OCI-LY1 (cell line): ENCODE measurements around the gene KCTD2.

Experiments used
- H2AFZ ChIP-seq: fragments of 200-600 bp; sonication (generic), shearing (Covaris generic); 2 replicates; pipeline ENCODE4 v1.6.0; 2014; ENCODE audit warnings: antibody characterized with exemption, mild to moderate bottlenecking, low read length
- H3F3A ChIP-seq: fragments of 200-600 bp; sonication (generic), shearing (Covaris generic); 2 replicates; pipeline ENCODE4 v1.6.0; 2014; ENCODE audit warnings: mild to moderate bottlenecking, antibody characterized with exemption, low read length, moderate library complexity; ENCODE audit not compliant: insufficient read depth
- H3K27ac ChIP-seq: fragments of 200-600 bp; sonication (generic); 2 replicates; pipeline ENCODE4 v1.5.1; 2014; ENCODE audit warnings: low read length, mixed run types, mild to moderate bottlenecking, low read depth; ENCODE audit not compliant: poor library complexity, severe bottlenecking
- H3K27me3 ChIP-seq: fragments of 200-600 bp; sonication (generic); 2 replicates; pipeline ENCODE4 v1.6.0; 2014; ENCODE audit warnings: antibody characterized with exemption, mild to moderate bottlenecking, low read length, moderate library complexity; ENCODE audit not compliant: insufficient read depth
- H3K36me3 ChIP-seq: fragments of 200-600 bp; sonication (generic); 2 replicates; pipeline ENCODE4 v1.6.1; 2014; ENCODE audit warnings: mild to moderate bottlenecking, antibody characterized with exemption, low read length, moderate library complexity, mixed read lengths; ENCODE audit not compliant: insufficient read depth
- H3K4me1 ChIP-seq: fragments of 200-600 bp; sonication (generic); 2 replicates; pipeline ENCODE4 v1.5.1; 2014; ENCODE audit warnings: mild to moderate bottlenecking, low read length, moderate library complexity; ENCODE audit not compliant: insufficient read depth, severe bottlenecking
- H3K4me2 ChIP-seq: fragments of 200-600 bp; sonication (generic), shearing (Covaris generic); 2 replicates; pipeline ENCODE4 v1.6.1; 2014; ENCODE audit warnings: low read length
- H3K4me3 ChIP-seq: fragments of 200-600 bp; sonication (generic); 2 replicates; pipeline ENCODE4 v1.5.1; 2014; ENCODE audit warnings: low read length, low read depth, mild to moderate bottlenecking, mixed read lengths; ENCODE audit not compliant: poor library complexity, severe bottlenecking
- H3K79me2 ChIP-seq: fragments of 200-600 bp; shearing (Covaris generic); 2 replicates; pipeline ENCODE4 v1.6.1; 2016; ENCODE audit warnings: mixed run types, low read length, mixed read lengths; ENCODE audit not compliant: insufficient read depth
- H3K9ac ChIP-seq: fragments of 200-600 bp; sonication (generic), shearing (Covaris generic); 2 replicates; pipeline ENCODE4 v1.6.1; 2014; ENCODE audit warnings: mild to moderate bottlenecking, low read length, mixed read lengths
- H3K9me2 ChIP-seq: fragments of 200-600 bp; sonication (generic), shearing (Covaris generic); 2 replicates; pipeline ENCODE4 v1.6.1; 2014; ENCODE audit warnings: low read depth, mild to moderate bottlenecking, low read length, mixed read lengths
- H3K9me3 ChIP-seq: fragments of 200-600 bp; shearing (Covaris generic); 2 replicates; pipeline ENCODE4 v1.6.1; 2014; ENCODE audit warnings: low read length, mixed read lengths
- H4K20me1 ChIP-seq: fragments of 200-600 bp; sonication (generic), shearing (Covaris generic); 2 replicates; pipeline ENCODE4 v1.6.0; 2016; ENCODE audit warnings: mild to moderate bottlenecking, low read length; ENCODE audit not compliant: insufficient read depth
- CTCF ChIP-seq: fragments of 200-600 bp; sonication (generic), shearing (Covaris generic); IDR thresholded peaks from 2 replicates; pipeline ENCODE4 v1.5.1; 2017; ENCODE audit warnings: mild to moderate bottlenecking, antibody characterized with exemption, low read length, moderate library complexity, mixed read lengths
- EZH2 ChIP-seq: fragments of 200-600 bp; sonication (generic), shearing (Covaris generic); IDR thresholded peaks from 2 replicates; pipeline ENCODE4 v1.8.0; 2017; ENCODE audit warnings: borderline replicate concordance, mixed run types, mild to moderate bottlenecking, antibody characterized with exemption, low read length, moderate library complexity, mixed read lengths

The KCTD2 gene

GRCh38 chr17:75105126-75106080 lies 58.4 kb downstream of the KCTD2 start:
- no peaks in the 10 kb centered on the region for H3K27me3 ChIP-seq
- no peaks in the 10 kb centered on the region for H3K9me3 ChIP-seq
- H4K20me1 ChIP-seq = no peaks in the 10 kb centered on the region
- no peak overlapping the region for H2AFZ ChIP-seq
- peaks cover 18% of the 10 kb centered on the region for H3K4me1 ChIP-seq
- no peak overlapping the region for H3K9ac ChIP-seq
- H3K4me3 ChIP-seq = no peak overlapping the region
- H3F3A ChIP-seq = no peaks in the 10 kb centered on the region
- no peak overlapping the region for H3K4me2 ChIP-seq
- peak; percentile 72 for TF ChIP-seq CTCF
- no peak for TF ChIP-seq EZH2
- no peak overlapping the region for H3K27ac ChIP-seq
- no peaks in the 10 kb centered on the region for H3K79me2 ChIP-seq
- H3K9me2 ChIP-seq = no peaks in the 10 kb centered on the region
- H3K36me3 ChIP-seq = no peaks in the 10 kb centered on the region

DNA sequence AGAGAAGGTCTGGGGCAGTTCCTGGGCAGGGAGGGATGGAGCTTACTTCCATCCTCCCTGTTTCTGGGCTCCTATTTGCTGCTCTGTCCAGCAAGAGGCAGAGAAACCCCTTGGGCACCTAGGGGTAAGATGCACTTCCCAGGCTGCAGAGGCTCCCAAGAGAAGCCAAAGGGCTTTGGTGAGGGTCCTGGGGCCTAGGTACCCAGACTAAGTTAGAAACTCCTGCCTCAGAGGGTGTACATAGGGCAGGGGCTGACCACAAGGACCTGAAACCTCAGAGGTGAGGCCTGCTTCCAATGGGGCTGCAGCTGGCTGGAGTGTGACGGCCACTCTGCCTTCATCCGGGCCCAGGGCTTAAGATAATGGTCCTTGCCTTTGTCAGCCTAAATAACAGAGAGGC lies 61.2 kb downstream of the KCTD2 start:
- Histone ChIP-seq H3K4me3 (no peak overlapping the region), H3K9ac (no peak overlapping the region), H3K27me3 (no peaks in the 10 kb centered on the region), H3K9me2 (no peaks in the 10 kb centered on the region), H4K20me1 (no peaks in the 10 kb centered on the region), H3F3A (0 out of 2 replicates have a peak, but pooled peaks cover 5% of the 10 kb centered on the region), H3K79me2 (no peaks in the 10 kb centered on the region), H3K4me2 (no peak overlapping the region), H2AFZ (no peak overlapping the region), H3K36me3 (no peaks in the 10 kb centered on the region; the same call in 1 of the 2 replicates), H3K4me1 (peaks cover 27% of the 10 kb centered on the region), H3K27ac (no peak overlapping the region), H3K9me3 (no peaks in the 10 kb centered on the region)
- TF ChIP-seq EZH2 (no peak), CTCF (no peak)

DNA sequence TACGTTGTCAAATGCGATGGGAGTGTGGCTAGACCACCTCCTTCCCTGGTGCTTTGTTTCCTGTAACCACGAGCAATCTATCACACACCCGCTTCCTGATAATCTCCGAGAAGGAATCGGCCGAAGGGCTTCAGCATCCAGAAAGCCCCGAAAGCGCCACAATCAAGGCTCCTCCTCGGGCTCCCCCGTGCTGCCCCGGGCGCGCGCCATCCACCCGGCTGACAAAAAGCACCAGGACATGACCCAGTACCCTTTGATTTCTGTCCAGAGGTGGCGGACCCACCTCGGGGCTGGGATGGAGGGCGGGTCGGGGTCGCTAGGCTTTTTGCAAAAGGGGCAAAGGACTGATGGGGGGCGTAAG lies 62.0 kb downstream of the KCTD2 start:
- no peaks in the 10 kb centered on the region; the same call in 1 of the 2 replicates for H3K36me3 ChIP-seq
- no peaks in the 10 kb centered on the region for H3K27me3 ChIP-seq
- H3K9me3 ChIP-seq = no peaks in the 10 kb centered on the region
- no peaks in the 10 kb centered on the region for H3K9me2 ChIP-seq
- H3F3A ChIP-seq = 0 out of 2 replicates have a peak, but pooled peaks cover 5% of the 10 kb centered on the region
- no peaks in the 10 kb centered on the region for H4K20me1 ChIP-seq
- H2AFZ ChIP-seq = no peak overlapping the region
- H3K4me2 ChIP-seq = peak overlapping the region; percentile 87
- TF ChIP-seq EZH2 (no peak), CTCF (no peak)
- H3K27ac ChIP-seq = no peak overlapping the region
- no peaks in the 10 kb centered on the region for H3K79me2 ChIP-seq
- H3K4me1 ChIP-seq = peaks cover 32% of the 10 kb centered on the region
- peak overlapping the region; percentile 73 for H3K4me3 ChIP-seq
- peak overlapping the region; percentile 73; the same call in 1 of the 2 replicates for H3K9ac ChIP-seq
